Glutamatergic neuron (in vitro differentiated cells): ENCODE data around the gene CBX6. TPM values are rescaled to one million over a fixed set of nuclear protein-coding genes. Genes with fewer than 3 reads are reported as not detected.
A peak's percentile ranks its signal among the peaks of the same experiment; 100 is the strongest.

Experiments used
- DNase-seq: peaks from one replicate; pipeline ENCODE4 v3.0.0; 2022
- H3K27ac Mint-ChIP-seq: one replicate; pipeline ENCODE4 v1.8.0; 2020; ENCODE audit warnings: mild to moderate bottlenecking, mixed read lengths, inconsistent platforms; ENCODE audit not compliant: unreplicated experiment
- H3K27me3 Mint-ChIP-seq: one replicate; pipeline ENCODE4 v1.8.0; 2020; ENCODE audit warnings: mild to moderate bottlenecking, moderate library complexity, mixed read lengths, inconsistent platforms; ENCODE audit not compliant: unreplicated experiment
- H3K36me3 Mint-ChIP-seq: one replicate; pipeline ENCODE4 v1.8.0; 2020; ENCODE audit warnings: mild to moderate bottlenecking, mixed read lengths, inconsistent platforms; ENCODE audit not compliant: unreplicated experiment
- H3K4me1 Mint-ChIP-seq: one replicate; pipeline ENCODE4 v1.8.0; 2020; ENCODE audit warnings: mild to moderate bottlenecking, low read depth, mixed read lengths, inconsistent platforms; ENCODE audit not compliant: unreplicated experiment
- H3K4me3 Mint-ChIP-seq: one replicate; pipeline ENCODE4 v1.8.0; 2020; ENCODE audit warnings: mild to moderate bottlenecking, mixed read lengths, inconsistent platforms; ENCODE audit not compliant: unreplicated experiment
- H3K9me3 Mint-ChIP-seq: one replicate; pipeline ENCODE4 v1.8.0; 2020; ENCODE audit warnings: mild to moderate bottlenecking, moderate library complexity, mixed read lengths, inconsistent platforms; ENCODE audit not compliant: unreplicated experiment
- CTCF ChIP-seq: fragments of 200-600 bp; sonication (generic); IDR thresholded peaks from one replicate; pipeline ENCODE4 v1.5.0; 2021; ENCODE audit not compliant: partially characterized antibody, unreplicated experiment
- total RNA-seq: library from RNA; stranded (reverse); fragmentation: NEBNext Ultra II Directional; extraction: Animal tissue kit (Norgen Biotek cat#: 25700); gene quantifications from one replicate; pipeline ENCODE4 v1.2.1, GENCODE V29; 2021; ENCODE audit not compliant: unreplicated experiment

CBX6 gene
- total RNA-seq, 1 donor from 2014 or later: 27.6 TPM

DNA sequence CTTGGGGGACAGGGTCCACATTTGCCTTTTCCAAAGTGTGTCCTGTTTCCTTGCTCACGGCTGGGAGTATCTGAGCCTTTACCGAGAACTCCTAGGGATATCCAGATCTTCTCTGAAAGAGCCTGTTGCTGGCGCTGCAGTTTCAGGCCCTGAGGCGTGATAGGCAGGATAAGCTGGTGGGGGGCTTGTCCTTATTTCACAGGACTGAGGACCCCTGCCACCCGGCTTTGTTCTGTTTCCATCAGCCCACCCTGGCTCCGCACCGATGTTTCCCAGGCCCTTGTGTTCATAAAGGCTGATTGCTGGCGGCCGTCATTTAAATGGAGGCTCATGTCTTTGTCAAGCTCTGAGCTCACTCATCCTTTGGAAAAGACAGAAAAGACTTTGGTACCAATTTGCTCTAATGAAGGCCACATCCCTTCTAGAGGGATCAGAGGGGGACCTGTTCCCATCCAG is 18.8 kb downstream of the CBX6 start:
- TF ChIP-seq CTCF: no peak
- H3K36me3 Mint-ChIP-seq: no peaks in the 10 kb centered on the region
- H3K4me3 Mint-ChIP-seq: no peak overlapping the region
- H3K9me3 Mint-ChIP-seq: peaks cover 1% of the 10 kb centered on the region
- no peak overlapping the region for H3K27ac Mint-ChIP-seq
- DNase-seq: peak; percentile 18
- peaks cover 7% of the 10 kb centered on the region for H3K27me3 Mint-ChIP-seq
- H3K4me1 Mint-ChIP-seq: peaks cover under 1% of the 10 kb centered on the region

- DNase-seq: no peak
- Mint-ChIP-seq H3K4me3 (no peak overlapping the region), H3K27ac (no peak overlapping the region), H3K27me3 (peaks cover 9% of the 10 kb centered on the region), H3K4me1 (no peaks in the 10 kb centered on the region), H3K9me3 (peaks cover 1% of the 10 kb centered on the region), H3K36me3 (no peaks in the 10 kb centered on the region)
- TF ChIP-seq CTCF: no peak
These were observed 19.5 kb downstream of the CBX6 start for GRCh38 chr22:38852522-38852921.

DNA sequence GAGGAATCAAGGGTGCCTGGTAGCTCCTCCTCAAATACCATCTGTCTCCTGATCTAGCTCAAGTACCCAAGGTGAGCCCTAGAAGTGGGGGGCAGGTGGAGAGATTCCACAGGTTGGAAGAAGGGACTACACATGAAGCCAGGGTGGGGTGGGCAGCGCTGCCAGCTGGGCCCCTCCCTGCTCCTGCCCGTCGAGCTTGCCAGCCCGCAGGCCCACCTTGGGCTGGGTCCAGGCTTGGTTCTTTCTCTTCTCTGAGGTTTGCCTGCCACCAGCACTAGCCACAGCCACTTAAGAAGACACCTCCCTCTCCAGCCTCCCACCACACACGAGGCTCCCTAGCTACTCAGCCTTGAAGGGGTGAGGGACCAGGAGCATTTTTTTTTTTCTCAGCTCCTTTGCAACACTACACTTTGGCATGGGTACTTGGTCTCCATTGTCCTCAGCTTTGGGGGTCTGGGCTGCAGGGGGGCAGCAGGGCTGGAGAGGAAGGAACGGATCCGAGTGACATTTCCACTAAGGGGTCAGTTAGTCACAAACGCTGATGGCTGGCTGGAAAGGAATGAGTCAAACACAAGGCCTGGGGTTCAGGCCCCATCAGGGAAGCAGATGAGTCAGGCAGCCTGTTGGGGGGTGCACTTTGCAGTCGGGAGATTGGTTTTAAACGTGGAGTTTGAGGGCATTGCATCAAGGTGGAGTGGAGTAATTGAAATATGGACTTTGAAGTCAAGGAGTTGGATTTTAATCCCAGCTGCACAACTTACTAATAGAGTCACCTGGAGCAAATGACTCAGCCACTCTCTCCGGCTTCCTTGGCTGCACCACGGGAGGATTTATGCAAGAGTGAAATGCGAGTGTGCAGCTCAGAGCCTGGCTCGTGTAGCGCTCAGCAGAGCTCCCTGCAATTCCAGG is 20.8 kb downstream of the CBX6 start:
- H3K36me3 Mint-ChIP-seq: no peaks in the 10 kb centered on the region
- H3K9me3 Mint-ChIP-seq: peaks cover 1% of the 10 kb centered on the region
- no peak for DNase-seq
- H3K27me3 Mint-ChIP-seq: peaks cover 10% of the 10 kb centered on the region
- no peaks in the 10 kb centered on the region for H3K4me1 Mint-ChIP-seq
- no peak for TF ChIP-seq CTCF
- H3K4me3 Mint-ChIP-seq: no peak overlapping the region
- no peak overlapping the region for H3K27ac Mint-ChIP-seq

DNA sequence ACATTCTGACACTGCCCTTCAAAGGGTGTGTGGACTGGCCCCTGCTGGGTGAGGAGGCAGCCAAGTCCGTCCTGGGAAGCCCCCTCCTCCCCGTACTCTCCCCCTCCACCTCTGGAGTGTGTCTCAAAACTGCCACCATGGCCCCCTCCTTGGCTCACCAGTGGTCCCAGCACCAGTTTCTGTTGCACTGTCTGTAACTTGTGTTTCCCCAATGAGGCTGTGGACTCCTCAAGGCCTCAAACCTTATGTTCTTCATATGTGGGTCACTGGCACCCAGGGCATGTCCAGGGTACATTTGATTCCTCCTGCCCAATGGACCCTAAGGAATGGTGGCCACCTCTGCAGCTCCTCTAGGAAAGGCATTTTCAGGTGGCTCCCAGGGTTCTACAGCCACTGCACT is 21.6 kb downstream of the CBX6 start:
- Mint-ChIP-seq H3K27me3 (peaks cover 12% of the 10 kb centered on the region), H3K4me1 (no peaks in the 10 kb centered on the region)

More for the DNA sequence above, 21.6 kb downstream of the CBX6 start:
- Mint-ChIP-seq H3K27ac (no peak overlapping the region), H3K4me3 (no peak overlapping the region), H3K9me3 (peaks cover 1% of the 10 kb centered on the region), H3K36me3 (no peaks in the 10 kb centered on the region)
- no peak for DNase-seq
- TF ChIP-seq CTCF: no peak
